ENCODE data around the gene CLCN2. TPM values are rescaled to one million over a fixed set of nuclear protein-coding genes. Genes with fewer than 3 reads are reported as not detected.
A peak's percentile ranks its signal among the peaks of the same experiment; 100 is the strongest.

The CLCN2 gene
- total and polyA plus RNA-seq, 12 donors, result 7.5 to 27.8 (median 14.9) TPM

GRCh38 chr3:184368586-184369183 is 7.3 kb upstream of the CLCN2 start:
- Histone ChIP-seq H3K4me1 (replicated peaks in 1 of 2) (peaks cover 15 to 46% of the 10 kb centered on the region in 2 donors), H3K27me3 (no peaks in the 10 kb centered on the region), H3K27ac (peak overlapping the region in 3 of 5 donors; percentile 40 to 65 (median 58)), H3K36me3 (replicated peaks in 1 of 2) (peaks cover 0 to 38% of the 10 kb centered on the region in 2 donors), H3K4me3 (no peak overlapping the region), H3K9me3 (replicated peaks in 1 of 3) (no peaks in the 10 kb centered on the region)
- WGBS, 4 donors, result 29 to 42% (median 38%) methylated on average over 3 of the region's 3 CpGs
- TF ChIP-seq CTCF (IDR thresholded peaks at IDR 0.05), result no peak
- no peak for TF ChIP-seq POLR2A (IDR thresholded peaks at IDR 0.05)
- intact Hi-C loops (cut with DNase I), result no loop called here
- DNase-seq, result peak in 5 of 7 donors; percentile 57 to 73 (median 65)

GRCh38 chr3:184368116-184368515 is 6.7 kb upstream of the CLCN2 start:
- H3K4me1 ChIP-seq (replicated peaks in 1 of 2), result peaks cover 17 to 43% of the 10 kb centered on the region in 2 donors
- intact Hi-C loops (cut with DNase I), result no loop called here
- H3K4me3 ChIP-seq, result no peak overlapping the region
- H3K9me3 ChIP-seq (replicated peaks in 1 of 3), result no peaks in the 10 kb centered on the region
- peaks cover 0 to 38% of the 10 kb centered on the region in 2 donors for H3K36me3 ChIP-seq (replicated peaks in 1 of 2)
- 76 to 84% (median 78%) methylated on average over 7 to 9 of the region's 9 CpGs for WGBS, 4 donors
- no peak for TF ChIP-seq POLR2A (IDR thresholded peaks at IDR 0.05)
- TF ChIP-seq CTCF (IDR thresholded peaks at IDR 0.05), result no peak
- peak overlapping the region in 2 of 5 donors; percentile 19 to 65 for H3K27ac ChIP-seq
- no peaks in the 10 kb centered on the region for H3K27me3 ChIP-seq
- no peak for DNase-seq

- intact Hi-C loops (cut with DNase I), result no loop called here
- H3K4me3 ChIP-seq, result no peak overlapping the region
- peaks cover 17 to 38% of the 10 kb centered on the region in 2 donors for H3K4me1 ChIP-seq (replicated peaks in 1 of 2)
- TF ChIP-seq CTCF (IDR thresholded peaks at IDR 0.05), result no peak
- TF ChIP-seq POLR2A (IDR thresholded peaks at IDR 0.05), result no peak
- H3K27me3 ChIP-seq, result no peaks in the 10 kb centered on the region
- DNase-seq, result no peak
- H3K27ac ChIP-seq, result no peak overlapping the region
- peaks cover 0 to 38% of the 10 kb centered on the region in 2 donors for H3K36me3 ChIP-seq (replicated peaks in 1 of 2)
- WGBS, 4 donors, result 82 to 94% (median 85%) methylated on average over 5 of the region's 5 CpGs
- H3K9me3 ChIP-seq (replicated peaks in 1 of 3), result no peaks in the 10 kb centered on the region
These were observed 5.3 kb upstream of the CLCN2 start for GRCh38 chr3:184366619-184367289.

GRCh38 chr3:184362668-184363546 is 1.5 kb upstream of the CLCN2 start:
- Histone ChIP-seq H3K9me3 (replicated peaks in 1 of 3) (no peaks in the 10 kb centered on the region), H3K4me1 (replicated peaks in 1 of 2) (peaks cover 13 to 41% of the 10 kb centered on the region in 2 donors), H3K27me3 (no peaks in the 10 kb centered on the region), H3K36me3 (replicated peaks in 1 of 2) (peaks cover 0 to 27% of the 10 kb centered on the region in 2 donors), H3K27ac (peak overlapping the region; percentile 80 to 100 (median 97)), H3K4me3 (peak overlapping the region; percentile 71 to 88 (median 80))
- peak; percentile 93 to 98 (median 96) for DNase-seq
- 0 to 1% (median 0%) methylated on average over 57 to 68 of the region's 68 CpGs; no CpG with 5 or more reads in 1 of the 4 donors for WGBS, 4 donors
- peak in 5 of 6 experiments; percentile 41 to 54 (median 45) for TF ChIP-seq CTCF (IDR thresholded peaks at IDR 0.05)
- peak; percentile 52 to 86 for TF ChIP-seq POLR2A (IDR thresholded peaks at IDR 0.05)
- intact Hi-C loops (cut with DNase I), result no loop called here

All from adrenal gland (tissue), 12 donors.